Left hindlimb (tissue), 1 donor: ENCODE results near the gene LTC4S.

Experiments used
- DNase-seq: peaks from one replicate; pipeline ENCODE4 v3.0.0-alpha.2; 2018

The LTC4S gene

DNA sequence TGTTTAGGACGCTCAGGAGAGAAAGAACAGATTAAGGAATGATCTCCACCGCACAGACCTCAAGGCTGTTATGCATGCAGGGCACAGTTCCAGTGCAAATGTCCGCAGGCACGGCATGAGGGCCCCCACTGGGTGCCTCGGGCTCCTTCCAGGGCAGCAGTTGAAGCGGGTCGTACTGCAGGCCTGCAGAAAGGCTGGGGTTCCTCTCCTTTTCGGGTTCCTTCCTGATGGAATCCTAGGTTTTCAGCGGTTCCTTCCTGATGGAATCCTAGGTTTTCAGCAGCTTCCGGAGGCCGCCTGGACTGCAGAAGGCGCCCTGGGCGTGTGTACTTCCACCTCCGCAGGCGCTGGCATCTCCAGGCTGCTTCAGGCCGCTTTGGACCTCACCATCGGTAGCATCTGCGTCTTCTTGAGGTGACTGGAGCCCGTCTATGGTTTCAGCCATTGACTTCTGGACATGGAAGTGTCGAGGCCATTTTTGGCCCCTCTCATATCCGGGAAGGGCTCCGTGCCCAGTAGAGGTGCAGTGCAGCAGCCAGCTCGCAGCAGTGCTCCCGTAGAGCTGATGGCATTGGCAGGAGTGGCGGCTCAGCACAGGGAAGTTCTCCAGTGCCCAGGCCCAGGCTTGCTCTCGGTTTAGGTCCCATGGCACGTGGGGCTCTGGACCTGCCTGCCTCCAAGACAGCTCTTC lies 18.5 kb downstream of the LTC4S start:
- DNase-seq, result no peak

DNA sequence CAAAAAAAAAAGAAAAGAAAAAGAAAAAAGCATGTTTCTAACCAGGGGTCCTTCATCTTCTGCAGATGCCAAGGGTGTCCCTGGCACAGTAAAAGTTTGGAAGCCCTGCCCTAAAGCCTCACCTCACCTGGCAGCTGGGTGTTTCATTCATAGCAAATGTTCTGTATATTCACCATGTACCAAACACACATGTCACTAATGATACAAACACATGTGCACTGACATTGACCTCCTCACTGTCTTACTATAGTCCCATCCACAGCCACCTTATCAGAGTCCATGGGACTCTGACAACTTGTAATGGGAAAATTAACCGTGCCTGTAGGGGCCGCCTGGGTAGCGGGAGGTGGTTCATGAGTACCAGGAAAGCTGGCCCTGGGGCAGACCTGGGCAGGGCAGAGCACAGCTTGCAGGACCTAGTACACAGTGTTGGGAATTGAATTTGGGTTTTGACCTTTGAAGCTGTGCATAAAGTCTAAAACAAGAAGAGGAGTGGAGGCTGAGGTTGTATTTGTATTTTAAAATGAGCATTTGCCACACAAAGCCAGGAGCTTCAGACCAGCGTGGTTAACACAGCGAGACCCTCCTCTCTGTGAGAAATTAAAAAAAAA lies 19.3 kb downstream of the LTC4S start:
- no peak for DNase-seq

DNA sequence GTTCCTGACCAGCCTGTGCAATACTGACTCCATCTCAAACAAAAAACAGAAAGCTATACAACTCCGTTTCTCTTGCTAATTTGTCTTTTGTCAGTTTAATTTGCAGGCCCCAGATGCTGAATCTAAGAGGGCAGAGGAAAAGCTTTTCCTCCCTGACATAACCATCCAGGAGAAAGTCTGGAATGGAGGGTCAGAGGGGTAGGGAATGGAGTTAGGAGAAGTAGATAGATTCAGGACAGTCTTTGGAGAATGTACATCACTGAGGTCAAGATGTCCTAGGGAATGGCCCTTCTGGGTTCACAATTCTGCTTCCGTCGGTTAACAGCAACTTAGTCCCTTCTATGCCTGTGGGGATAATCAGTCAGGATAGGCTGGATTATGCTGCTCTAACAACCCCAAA lies 20.3 kb downstream of the LTC4S start:
- DNase-seq, result no peak

DNA sequence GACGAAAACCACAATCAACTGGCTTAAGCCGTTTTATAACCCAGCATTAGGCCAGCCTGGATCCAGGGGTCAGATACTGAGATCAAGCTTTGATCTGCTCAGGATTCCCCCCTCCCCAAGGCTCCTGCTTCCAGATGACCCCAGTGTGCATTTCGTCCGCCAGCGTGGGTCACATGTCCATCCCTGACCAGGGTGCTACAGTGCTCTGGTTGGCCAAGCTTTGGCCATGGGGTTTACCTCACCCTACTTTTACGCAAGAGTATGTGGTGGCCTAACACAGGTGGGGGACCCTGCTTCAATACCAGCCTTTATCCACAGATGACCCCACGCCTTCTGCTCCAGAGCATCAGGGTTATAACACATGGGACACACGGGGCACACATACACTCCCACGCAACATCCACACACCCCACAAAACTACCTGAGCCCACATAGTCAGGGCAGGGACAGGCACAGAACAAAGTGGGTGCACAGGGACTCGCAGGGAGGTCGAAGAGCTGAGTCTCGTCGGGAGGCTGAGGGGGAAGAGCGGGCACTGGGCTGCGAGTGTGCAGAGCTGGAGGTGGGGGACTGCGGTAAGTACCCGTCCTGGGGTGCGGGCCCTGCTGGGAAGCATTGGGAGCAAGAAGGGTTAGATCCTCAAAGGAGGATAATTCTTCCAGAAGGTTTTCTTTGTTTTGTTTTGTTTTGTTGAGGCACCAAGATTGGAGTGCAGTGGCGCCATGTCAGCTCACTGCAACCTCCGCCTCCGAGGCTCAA lies 21.9 kb downstream of the LTC4S start:
- no peak for DNase-seq

DNA sequence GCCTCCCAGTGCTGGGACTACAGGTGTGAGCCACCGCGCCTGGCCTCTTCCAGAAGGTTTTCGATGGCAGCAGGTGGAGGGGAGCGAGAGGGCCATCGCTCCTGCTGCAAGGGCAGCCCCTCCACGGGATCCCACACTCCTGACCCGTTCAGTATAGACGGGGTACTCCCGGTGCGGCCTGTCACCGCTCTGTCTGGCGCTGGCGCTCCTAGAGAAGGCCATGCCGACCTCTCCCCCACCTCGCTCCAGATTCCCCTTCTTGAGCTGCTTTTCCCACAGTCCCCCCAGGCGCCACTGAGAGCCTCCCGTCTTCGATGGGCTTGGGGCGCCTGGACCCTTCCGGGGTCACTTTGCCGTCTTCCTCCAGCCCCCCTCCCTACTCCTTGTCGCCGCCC lies 22.6 kb downstream of the LTC4S start:
- no peak for DNase-seq

DNA sequence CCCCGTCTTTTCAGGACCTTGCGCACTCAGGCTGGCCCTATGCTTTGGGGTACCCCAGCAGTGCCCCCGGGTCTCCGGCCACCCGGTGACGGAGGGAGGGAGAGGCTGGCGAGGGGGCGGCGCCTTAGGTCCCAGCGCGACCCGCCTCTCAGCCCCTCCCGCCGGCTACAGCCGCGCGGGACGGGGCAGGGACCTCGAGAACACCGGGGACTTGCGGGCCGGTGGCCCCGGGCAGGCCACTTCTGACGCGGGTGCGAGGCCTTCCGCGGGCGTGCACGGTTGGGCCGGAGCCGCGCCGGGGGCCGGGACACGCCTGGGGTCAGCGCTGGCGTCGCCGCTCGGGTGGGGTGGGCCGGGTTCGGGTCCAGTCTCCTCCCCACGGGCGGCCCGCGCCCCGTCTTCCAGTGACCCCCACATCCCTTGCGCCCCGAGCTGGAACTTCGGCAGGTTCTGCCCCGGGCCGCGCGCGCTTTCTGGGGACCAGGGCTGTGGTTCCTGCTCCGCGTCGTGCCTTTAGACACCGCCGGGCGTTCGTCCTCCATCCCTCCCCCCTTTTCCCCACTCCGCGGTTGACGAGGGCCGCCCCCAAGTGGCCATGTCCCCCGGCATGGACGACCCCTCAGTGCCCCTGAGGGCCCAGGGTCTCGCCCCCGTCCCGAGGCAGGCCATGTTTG lies 23.1 kb downstream of the LTC4S start:
- DNase-seq, result no peak

DNA sequence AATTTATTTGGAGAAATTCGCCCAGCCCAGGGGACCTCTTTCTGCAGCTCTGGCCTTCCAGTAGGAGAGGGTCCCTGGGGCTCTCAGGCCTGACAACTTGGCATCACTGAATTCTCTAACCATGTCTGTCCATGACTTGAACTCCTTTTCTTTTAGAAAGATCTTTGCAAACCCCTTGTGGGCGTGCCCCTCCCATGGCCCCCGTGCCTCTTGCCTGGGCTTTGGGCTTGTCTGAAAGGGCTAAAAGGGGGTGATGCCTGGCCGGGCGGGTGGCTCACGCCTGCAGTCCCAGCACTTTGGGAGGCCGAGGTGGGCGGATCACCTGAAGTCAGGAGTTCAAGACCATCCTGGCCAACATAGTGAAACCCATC lies 23.7 kb downstream of the LTC4S start:
- DNase-seq, result no peak

DNA sequence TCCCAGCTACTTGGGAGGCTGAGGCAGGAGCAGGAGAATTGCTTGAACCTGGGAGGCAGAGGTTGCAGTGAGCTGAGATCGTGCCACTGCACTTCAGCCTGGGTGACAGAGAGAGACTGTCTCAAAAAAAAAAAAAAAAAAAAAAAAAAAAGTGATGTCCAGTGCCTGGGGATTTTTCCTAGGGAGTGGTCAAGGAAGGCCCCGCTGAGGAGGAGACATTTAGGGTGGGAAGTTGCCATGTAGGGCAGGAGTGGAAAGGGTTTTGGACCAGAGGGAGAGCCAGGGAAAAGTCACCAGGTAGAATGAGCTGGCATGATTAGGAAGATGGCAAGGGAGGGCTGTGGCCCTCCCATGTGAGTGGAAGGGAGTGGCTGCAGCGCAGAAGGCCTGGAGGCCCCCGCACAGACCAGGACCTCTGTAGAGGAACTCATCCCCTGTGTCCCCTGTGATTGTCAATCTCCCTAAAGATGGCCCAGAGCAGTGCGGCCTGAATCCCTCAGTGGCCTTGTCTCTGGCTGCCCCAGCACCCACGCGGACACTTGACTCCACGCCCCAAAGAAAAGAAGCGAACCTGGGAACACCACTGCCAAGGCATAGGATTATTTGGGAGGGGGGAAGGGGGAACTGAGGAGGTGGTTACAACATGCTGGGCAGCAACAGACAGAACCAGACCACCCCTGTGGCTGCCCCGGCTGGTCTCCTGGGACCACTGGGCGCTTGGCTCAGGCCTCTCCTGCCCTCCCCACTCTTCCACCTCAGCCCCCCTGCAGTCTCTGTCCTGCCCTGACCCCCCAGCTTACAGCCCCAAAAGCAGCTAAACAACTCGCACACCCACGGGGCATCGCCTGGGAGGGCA lies 24.3 kb downstream of the LTC4S start:
- DNase-seq, result no peak

DNA sequence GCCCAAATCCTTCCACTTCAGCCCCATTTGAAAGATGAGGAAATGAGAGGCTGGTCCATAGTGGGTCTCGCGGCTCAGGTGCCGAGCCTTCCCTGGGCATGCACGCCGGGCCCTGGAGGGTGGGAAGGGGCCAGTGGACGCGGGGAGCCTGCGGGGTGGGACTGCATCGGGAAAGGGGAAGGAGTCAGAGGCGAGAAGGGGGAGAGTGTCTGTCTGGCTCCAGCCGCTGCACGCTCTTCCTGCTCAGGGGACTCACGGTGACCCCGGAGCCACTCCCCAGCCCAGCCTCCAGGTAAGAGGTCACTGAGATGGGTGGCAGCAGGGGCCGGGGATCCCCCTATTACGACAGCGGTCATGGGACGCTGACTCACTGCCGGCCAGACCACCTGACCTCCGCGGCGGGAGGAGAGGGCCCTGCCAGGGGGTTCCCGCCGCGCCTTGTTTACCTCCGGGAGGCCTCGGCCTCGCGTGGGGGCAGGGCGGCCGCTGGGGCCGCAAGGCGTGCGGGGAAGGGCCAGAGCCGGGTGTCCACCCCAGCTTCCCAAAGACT lies 25.0 kb downstream of the LTC4S start:
- DNase-seq, result peak; percentile 90

DNA sequence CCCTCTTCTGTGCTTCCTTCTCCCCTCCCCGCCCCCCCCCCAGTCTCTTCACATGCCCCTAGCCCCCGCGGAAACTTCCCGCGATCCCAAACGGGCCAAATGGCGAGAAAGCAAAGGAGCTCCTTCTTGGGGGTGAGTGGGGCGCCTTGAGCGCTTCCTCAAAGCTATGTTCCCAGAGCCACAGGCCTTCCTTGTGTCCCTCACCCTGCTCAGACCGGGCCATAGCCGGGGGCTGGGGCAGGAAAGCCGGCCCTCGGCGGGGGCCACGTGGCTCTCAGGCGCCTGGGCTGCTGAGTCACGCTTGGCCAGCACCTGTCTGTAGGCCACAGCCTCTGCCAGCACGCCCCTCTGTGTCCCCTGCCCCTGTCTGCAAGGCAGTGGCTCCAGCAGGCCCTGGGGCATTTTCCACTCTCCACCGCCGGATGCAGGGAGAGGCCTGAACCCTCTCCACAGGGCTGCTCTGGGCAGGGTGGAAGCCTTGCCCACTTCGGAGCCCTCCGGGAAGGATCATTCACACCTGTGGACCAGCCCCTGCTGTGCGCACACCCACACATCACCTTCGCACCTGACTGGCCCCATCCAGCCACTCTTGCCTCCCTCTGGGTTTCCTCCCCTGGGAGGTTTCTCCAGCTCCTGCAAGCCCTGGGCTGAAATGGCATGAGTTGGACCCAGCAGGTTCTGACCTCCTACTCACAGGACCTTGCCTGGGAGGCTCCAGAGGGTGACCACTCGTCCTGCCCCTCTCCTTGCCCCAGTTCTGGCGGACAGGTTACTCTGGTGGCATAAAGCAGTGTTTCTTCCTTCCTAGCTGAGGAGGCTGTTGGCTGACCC lies 25.7 kb downstream of the LTC4S start:
- no peak for DNase-seq

DNA sequence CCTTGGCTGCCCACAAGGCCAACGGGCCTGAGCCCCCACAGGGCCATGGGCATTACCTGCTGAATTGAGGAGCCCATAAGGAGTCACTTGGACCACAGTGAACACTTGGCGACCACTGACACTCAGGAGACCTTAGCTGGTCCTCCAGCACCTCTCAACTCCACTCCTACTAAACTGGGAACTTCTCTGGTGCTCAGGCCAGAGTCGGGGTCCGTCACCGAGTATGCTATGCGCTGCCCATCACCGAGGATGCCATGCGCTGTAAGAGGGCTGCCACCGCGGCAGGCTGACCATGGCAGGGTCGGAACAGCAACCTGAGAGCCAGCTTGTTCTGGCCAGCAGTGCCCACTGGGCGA lies 26.3 kb downstream of the LTC4S start:
- DNase-seq, result no peak

DNA sequence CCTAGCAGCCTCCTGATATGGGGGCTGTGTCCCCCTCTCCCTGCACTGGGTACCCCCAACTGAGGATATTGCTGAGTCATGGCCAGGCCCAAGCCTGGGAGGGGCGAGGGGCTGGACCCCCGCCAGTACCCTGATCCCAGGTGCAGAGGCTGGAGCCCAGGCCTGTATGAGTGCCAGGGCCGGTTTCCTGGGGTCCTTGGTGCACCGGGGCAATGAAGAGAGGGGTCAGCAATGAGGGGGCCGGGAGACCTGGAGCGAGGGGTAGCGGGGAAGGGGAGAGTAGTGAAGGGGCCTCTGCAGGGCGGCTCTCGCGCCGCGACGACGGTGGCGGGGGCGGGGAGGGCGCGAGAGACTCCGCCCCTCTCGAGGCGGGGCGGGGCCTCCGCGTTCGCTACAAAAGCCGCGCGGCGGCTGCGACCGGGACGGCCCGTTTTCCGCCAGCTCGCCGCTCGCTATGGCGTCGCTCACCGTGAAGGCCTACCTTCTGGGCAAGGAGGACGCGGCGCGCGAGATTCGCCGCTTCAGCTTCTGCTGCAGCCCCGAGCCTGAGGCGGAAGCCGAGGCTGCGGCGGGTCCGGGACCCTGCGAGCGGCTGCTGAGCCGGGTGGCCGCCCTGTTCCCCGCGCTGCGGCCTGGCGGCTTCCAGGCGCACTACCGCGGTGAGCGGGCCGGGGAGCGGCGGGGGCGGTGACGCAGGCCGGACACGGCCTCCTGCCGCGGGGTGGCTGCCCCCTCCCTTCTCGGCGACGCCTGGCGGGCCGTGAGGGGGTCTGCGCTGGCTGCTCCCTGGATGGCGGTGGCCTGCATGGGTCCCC lies 26.9 kb downstream of the LTC4S start, which contains the start of gene SQSTM1:
Gene SQSTM1, plus strand, starts transcription at position 423 of the 815 bp plus-strand sequence. Its CDS starts 32 bp downstream, at position 455.
- peak; percentile 86 for DNase-seq

DNA sequence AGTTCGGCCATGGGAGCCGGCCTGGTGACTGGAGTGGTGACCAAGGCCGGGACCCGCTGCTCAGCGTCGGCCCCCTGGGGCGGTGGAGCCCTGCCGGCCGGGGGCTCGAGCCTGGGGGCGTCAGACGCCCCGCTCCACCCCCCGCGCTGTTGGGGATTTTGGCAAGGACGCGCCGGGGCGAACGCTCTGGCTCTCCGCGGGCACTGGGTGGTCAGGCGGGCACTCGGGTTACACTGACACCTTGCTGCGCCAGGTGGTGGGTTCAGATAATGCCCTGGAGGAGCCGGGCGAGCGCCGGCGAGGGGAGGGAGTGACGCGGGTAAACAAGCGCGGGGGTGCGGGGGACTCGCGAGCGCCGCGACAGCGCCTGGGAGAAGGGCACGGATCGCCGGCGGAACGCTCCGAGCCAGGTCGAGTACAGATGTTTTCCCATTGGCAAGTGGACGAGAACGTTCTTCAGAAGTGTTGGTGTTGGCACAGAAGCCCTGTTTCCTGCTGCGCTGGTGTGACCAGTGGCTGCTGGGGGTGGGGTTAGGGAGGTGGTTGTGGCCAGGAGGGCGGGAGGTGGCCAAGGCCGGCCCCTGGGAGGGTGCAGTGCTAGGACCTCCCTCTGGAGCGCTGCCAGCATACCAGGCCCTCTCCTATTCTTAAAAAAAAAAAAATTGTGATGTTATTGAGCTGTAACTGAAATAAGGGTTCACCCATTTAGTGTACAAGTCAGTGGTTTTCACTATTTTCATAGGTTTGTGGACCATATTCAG lies 27.7 kb downstream of the LTC4S start:
- DNase-seq, result peak; percentile 96

DNA sequence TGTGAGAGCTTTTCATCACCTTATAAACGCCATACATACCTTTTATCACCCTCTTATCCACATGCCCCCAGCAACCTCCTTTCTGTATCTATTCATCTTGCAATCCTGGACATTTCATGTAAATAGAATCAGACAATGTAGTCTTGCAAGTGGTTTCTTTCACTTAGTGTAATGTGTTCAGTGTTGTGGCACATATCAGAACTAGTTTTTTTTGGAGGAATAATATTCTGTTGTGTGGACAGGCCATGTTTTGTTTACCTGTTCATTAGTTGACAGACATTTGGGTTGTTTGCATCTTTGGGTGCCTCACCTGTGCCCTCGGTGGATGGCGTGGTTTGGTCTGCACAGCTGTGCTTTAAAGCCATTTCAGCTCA lies 28.3 kb downstream of the LTC4S start:
- no peak for DNase-seq

DNA sequence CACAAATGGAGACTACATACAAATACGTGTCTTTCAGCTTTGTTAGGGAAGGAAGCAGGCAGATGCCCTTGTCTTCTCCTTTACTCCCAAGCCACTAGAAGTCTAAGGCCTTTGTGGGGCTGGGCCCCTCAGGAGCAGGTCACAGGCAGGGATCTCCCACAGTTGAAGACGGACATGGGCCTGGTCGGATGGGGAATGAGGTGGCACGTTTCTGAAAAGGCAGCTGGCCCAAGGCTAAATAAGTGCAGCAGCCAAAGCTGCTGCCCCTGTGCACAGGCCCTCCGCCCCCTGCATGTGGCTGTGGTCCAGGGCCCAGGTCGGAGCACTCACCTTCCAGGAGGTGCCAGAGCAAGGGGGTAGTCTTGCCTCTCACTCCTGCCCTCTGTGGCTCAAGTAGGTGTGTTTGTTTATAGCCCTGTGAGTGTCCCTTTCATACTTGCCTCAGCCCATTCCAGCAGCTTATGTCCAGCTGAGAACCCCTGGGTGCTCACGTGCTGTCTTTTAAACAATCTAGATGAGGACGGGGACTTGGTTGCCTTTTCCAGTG lies 28.7 kb downstream of the LTC4S start:
- no peak for DNase-seq

DNA sequence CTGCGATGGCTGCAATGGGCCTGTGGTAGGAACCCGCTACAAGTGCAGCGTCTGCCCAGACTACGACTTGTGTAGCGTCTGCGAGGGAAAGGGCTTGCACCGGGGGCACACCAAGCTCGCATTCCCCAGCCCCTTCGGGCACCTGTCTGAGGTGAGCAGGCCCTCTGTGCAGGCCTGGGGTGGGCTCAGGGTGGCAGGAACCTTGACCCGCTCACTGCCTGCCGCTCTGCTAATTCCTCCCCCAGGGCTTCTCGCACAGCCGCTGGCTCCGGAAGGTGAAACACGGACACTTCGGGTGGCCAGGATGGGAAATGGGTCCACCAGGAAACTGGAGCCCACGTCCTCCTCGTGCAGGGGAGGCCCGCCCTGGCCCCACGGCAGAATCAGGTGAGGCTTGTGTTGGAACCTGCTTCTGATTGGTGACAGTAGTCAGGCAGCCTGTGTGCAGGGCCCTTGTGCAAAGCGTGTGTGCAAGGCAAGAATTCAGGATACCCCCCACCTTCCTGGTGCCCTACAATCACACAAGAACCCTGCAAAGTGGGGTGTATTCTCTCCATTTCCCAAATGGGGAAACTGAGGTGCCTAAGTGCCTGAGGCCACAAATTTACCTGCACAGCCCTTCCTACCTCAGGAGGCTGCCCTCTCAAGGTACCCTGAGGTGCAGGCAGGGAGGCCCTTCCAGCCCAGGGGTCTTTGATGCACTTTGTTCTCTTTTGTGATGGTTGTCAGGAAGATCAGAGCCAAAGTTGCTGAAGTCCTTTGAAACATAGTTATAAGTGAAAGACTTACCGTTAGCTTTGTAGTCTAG lies 30.4 kb downstream of the LTC4S start:
- DNase-seq, result peak; percentile 25

DNA sequence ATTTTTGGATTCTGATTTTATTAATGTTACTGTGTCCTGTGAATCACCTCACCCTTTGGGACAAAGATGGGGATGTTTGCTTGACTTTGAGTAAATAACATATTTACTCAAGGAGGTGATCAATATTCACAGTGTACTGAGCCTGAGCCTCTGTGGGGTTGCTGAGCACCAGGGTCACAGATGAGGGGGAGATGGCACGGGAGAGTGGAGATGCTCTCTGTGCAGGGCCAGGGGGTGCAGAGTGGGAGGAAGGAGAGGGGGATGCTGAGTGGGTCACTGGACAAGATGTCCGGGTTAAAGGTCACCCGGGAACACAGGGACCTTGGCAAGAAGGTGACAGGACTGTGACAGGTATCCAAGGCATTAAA lies 30.9 kb downstream of the LTC4S start:
- DNase-seq, result peak; percentile 10

DNA sequence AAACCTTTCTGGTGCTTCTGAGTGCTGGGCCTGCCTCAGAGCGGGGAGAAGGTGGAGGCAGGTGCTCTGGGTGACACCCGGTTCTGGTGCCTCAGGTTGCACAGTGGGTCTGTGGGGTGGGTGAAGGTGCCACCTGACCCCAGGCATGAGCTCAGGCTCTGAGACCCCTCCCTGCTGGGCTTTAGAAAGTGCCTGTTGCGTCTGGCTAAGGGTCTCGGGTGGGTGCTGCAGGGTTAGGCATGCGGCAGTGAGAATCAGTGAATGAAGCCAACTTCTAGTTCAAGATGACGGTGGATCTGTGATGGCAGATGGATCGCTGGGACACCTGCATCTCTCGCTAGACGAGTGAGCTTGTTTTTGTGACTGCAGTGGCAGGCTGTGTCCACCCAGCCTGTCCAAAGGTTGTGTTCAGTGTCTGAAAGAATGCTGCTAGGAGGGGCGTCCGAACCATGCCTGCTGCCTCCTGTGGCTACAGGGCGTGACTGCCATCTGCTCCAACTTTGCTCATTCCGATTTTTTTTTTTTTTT lies 31.9 kb downstream of the LTC4S start:
- DNase-seq, result peak; percentile 20
